ENCODE results near the gene PRKCI.

- TF ChIP-seq CTCF (IDR thresholded peaks at IDR 0.05; ENCODE audit: low read depth, low read length, missing input control): no peak
- no peak for TF ChIP-seq EGR1 (IDR thresholded peaks at IDR 0.05; ENCODE audit: low read depth in 2 of 2)
- no peak for TF ChIP-seq YY1 (IDR thresholded peaks at IDR 0.05)
- no peak for TF ChIP-seq ATF3 (IDR thresholded peaks at IDR 0.05)
- no peak for TF ChIP-seq MAX (IDR thresholded peaks at IDR 0.05)
- no peak for TF ChIP-seq SP1 (IDR thresholded peaks at IDR 0.05)
- no peak for TF ChIP-seq REST (IDR thresholded peaks at IDR 0.05)
Observed at GRCh38 chr3:170337420-170337819, 115.2 kb downstream of the PRKCI start.
